CD14-positive monocyte (primary cell): ENCODE data around the gene DYNLT4. TPM values are rescaled to one million over a fixed set of nuclear protein-coding genes. Genes with fewer than 3 reads are reported as not detected.

ENCODE experiments used
- DNase-seq, 3 donors: peaks; one replicate each; pipeline ENCODE4 v3.0.0-alpha.2; 2011 to 2022
- H2AFZ ChIP-seq: 2 replicates; pipeline ENCODE4 v1.6.0; 2012; ENCODE audit warnings: mild to moderate bottlenecking, low read depth, low read length, inconsistent platforms; ENCODE audit not compliant: insufficient read depth, poor library complexity, severe bottlenecking
- H3K27ac ChIP-seq, 2 donors: 1 replicate in 1 of 2; 2 replicates in 1 of 2; pipeline ENCODE4 v1.5.1; 2012 to 2013; ENCODE audit warnings: low read length in 2 of 2, control low read depth in 1 of 2, inconsistent platforms in 1 of 2, low read depth in 1 of 2, mild to moderate bottlenecking in 1 of 2
- H3K27me3 ChIP-seq, 2 donors: one replicate each; pipeline versions ENCODE4 v1.6.0 to v1.6.1; 2011 to 2013; ENCODE audit warnings: low read length in 2 of 2; ENCODE audit not compliant: control insufficient read depth in 2 of 2, insufficient read depth in 2 of 2
- H3K36me3 ChIP-seq, 2 donors: replicated peaks in 1 of 2; 1 replicate in 1 of 2; 2 replicates in 1 of 2; pipeline versions ENCODE4 v1.5.1 to v1.6.1; 2012 to 2013; ENCODE audit warnings: low read length in 2 of 2, control low read depth in 1 of 2, inconsistent platforms in 1 of 2, mild to moderate bottlenecking in 1 of 2; ENCODE audit not compliant: insufficient read depth in 2 of 2, control insufficient read depth in 1 of 2
- H3K4me1 ChIP-seq, 2 donors: 1 replicate in 1 of 2; 2 replicates in 1 of 2; pipeline versions ENCODE4 v1.5.1 to v1.6.1; 2012 to 2013; ENCODE audit warnings: low read length in 2 of 2, control low read depth in 1 of 2, inconsistent platforms in 1 of 2, mild to moderate bottlenecking in 1 of 2, moderate library complexity in 1 of 2; ENCODE audit not compliant: insufficient read depth in 2 of 2, control insufficient read depth in 1 of 2
- H3K4me2 ChIP-seq: replicated peaks from 2 replicates; pipeline ENCODE3; 2012; ENCODE audit warnings: low read length, moderate library complexity, mild to moderate bottlenecking; ENCODE audit not compliant: poor library complexity, severe bottlenecking; ENCODE audit errors: extremely low read depth
- H3K4me3 ChIP-seq, 3 experiments: fragments of 200-600 bp in 1 of 3; sonication (generic) in 1 of 3; replicated peaks in 1 of 3; 1 replicate in 2 of 3; 2 replicates in 1 of 3; pipeline ENCODE4 v1.5.1; 2011 to 2013; ENCODE audit warnings: low read length in 3 of 3, mild to moderate bottlenecking in 3 of 3, control low read depth in 2 of 3, low read depth in 2 of 3, inconsistent platforms in 1 of 3, moderate library complexity in 1 of 3
- H3K79me2 ChIP-seq: 2 replicates; pipeline ENCODE4 v1.6.0; 2012; ENCODE audit warnings: mild to moderate bottlenecking, control low read depth, inconsistent platforms, low read length, moderate library complexity; ENCODE audit not compliant: insufficient read depth
- H3K9ac ChIP-seq: 2 replicates; pipeline ENCODE4 v1.6.0; 2017; ENCODE audit warnings: low read length, mild to moderate bottlenecking; ENCODE audit not compliant: insufficient read depth, poor library complexity, severe bottlenecking
- H3K9me3 ChIP-seq, 2 donors: replicated peaks in 1 of 2; 1 replicate in 1 of 2; 2 replicates in 1 of 2; pipeline versions ENCODE4 v1.5.1 to v1.6.1; 2012 to 2013; ENCODE audit warnings: low read length in 2 of 2, control low read depth in 1 of 2; ENCODE audit not compliant: control insufficient read depth in 1 of 2, insufficient read depth in 1 of 2
- H4K20me1 ChIP-seq: 2 replicates; pipeline ENCODE4 v1.6.0; 2012; ENCODE audit warnings: mild to moderate bottlenecking, low read length, control low read depth, moderate library complexity; ENCODE audit not compliant: insufficient read depth
- H3K27ac Mint-ChIP-seq, 7 donors: one replicate each; pipeline ENCODE4 v1.8.0; 2020; ENCODE audit warnings: mild to moderate bottlenecking in 7 of 7, mixed read lengths in 7 of 7, moderate library complexity in 6 of 7, inconsistent platforms in 2 of 7
- H3K27me3 Mint-ChIP-seq, 3 donors: one replicate each; pipeline ENCODE4 v1.8.0; 2021 to 2022; ENCODE audit warnings: low read depth in 3 of 3, mild to moderate bottlenecking in 3 of 3, mixed read lengths in 3 of 3, moderate library complexity in 3 of 3, inconsistent platforms in 1 of 3
- H3K36me3 Mint-ChIP-seq, 2 donors: one replicate each; pipeline ENCODE4 v1.8.0; 2020; ENCODE audit warnings: mixed read lengths in 2 of 2, inconsistent platforms in 1 of 2, mild to moderate bottlenecking in 1 of 2
- H3K4me1 Mint-ChIP-seq: one replicate; pipeline ENCODE4 v1.8.0; 2020; ENCODE audit warnings: mild to moderate bottlenecking, mixed read lengths
- H3K4me3 Mint-ChIP-seq, 2 donors: one replicate each; pipeline ENCODE4 v1.8.0; 2020; ENCODE audit warnings: mild to moderate bottlenecking in 2 of 2, mixed read lengths in 2 of 2, moderate library complexity in 1 of 2
- H3K9me3 Mint-ChIP-seq, 7 donors: one replicate each; pipeline ENCODE4 v1.8.0; 2020 to 2022; ENCODE audit warnings: mixed read lengths in 7 of 7, mild to moderate bottlenecking in 6 of 7, moderate library complexity in 6 of 7, inconsistent platforms in 2 of 7
- CTCF ChIP-seq: fragments of 200-600 bp; IDR thresholded peaks from one replicate; pipeline ENCODE4 v1.8.0; 2022; ENCODE audit warnings: antibody characterized with exemption, mild to moderate bottlenecking
- WGBS: methylation state at CpG from one replicate; pipeline ENCODE4 v1.1.5; 2013; ENCODE audit warnings: missing lambda C conversion rate; ENCODE audit not compliant: insufficient coverage; 5-methylcytosine and 5-hydroxymethylcytosine counted together
- intact Hi-C, 2 donors: fragments of 100-400 bp; cut with micrococcal nuclease; formaldehyde crosslinking; loops; one replicate each; pipeline versions ENCODE4 v1.15.0 to v1.15.1; 2023
- polyA plus RNA-seq, 3 donors: library from polyadenylated mRNA; depleted of rRNA in 1 of 3; unstranded in 2 of 3; stranded (reverse) in 1 of 3; fragments of 300-500 nt in 2 of 3; fragments of >200 nt in 1 of 3; fragmentation: Illumina TruSeq in 2 of 3; gene quantifications; 1 replicate in 2 of 3; 2 replicates in 1 of 3; pipeline ENCODE4 v1.2.3, GENCODE V29; 2012 to 2021

Gene DYNLT4
- polyA plus RNA-seq, 3 donors, result 0.91 to 2.8 (median 2.2) TPM

GRCh38 chr1:44808063-44808937 is 1.1 kb upstream of the DYNLT4 start, which contains the start of gene BTBD19:
Gene BTBD19 (plus strand): TSS chr1:44808523. CDS start chr1:44808821, 298 bp downstream.
- peak within 1 kb of the TSS; percentile 99 to 100 for H3K27ac ChIP-seq
- H3K4me1 ChIP-seq, result peaks cover 70 to 78% of the 10 kb centered on the region in 2 donors
- H3K27me3 ChIP-seq, result no peaks in the 10 kb centered on the region
- H3K4me3 ChIP-seq, result peak within 1 kb of the TSS in 1 of 3 experiments; percentile 34
- no peaks in the 10 kb centered on the region for H3K9me3 ChIP-seq
- intact Hi-C loops, result no loop called here
- H3K4me3 Mint-ChIP-seq, result peak within 1 kb of the TSS; percentile 64 to 78
- no peak for TF ChIP-seq CTCF
- H3K9ac ChIP-seq, result peak within 1 kb of the TSS; percentile 83
- DNase-seq, result peak in 1 of 3 donors; percentile 40
- peaks cover 39 to 41% of the 10 kb centered on the region in 2 donors for H3K36me3 Mint-ChIP-seq
- no peaks in the 10 kb centered on the region for H3K9me3 Mint-ChIP-seq
- H4K20me1 ChIP-seq, result peaks cover 8% of the 10 kb centered on the region
- no peaks in the 10 kb centered on the region for H3K79me2 ChIP-seq
- no peak within 1 kb of the TSS for H2AFZ ChIP-seq
- H3K36me3 ChIP-seq, result peaks cover 23 to 33% of the 10 kb centered on the region in 2 donors
- H3K4me2 ChIP-seq, result peak within 1 kb of the TSS; percentile 25
- H3K27ac Mint-ChIP-seq, result peak within 1 kb of the TSS; percentile 100
- H3K27me3 Mint-ChIP-seq, result peaks cover 0 to 3% (median 2%) of the 10 kb centered on the region in 3 donors
- H3K4me1 Mint-ChIP-seq, result peaks cover 74% of the 10 kb centered on the region
- WGBS, result 17% methylated on average over 15 of the region's 23 CpGs

GRCh38 chr1:44807364-44808062 is 362 bp upstream of the DYNLT4 start:
- H3K4me1 Mint-ChIP-seq, result peaks cover 72% of the 10 kb centered on the region
- H3K27me3 Mint-ChIP-seq, result peaks cover 0 to 6% (median 3%) of the 10 kb centered on the region in 3 donors
- H3K27ac ChIP-seq, result peak overlapping the region; percentile 99 to 100
- peak overlapping the region in 1 of 3 experiments; percentile 34 for H3K4me3 ChIP-seq
- peak overlapping the region; percentile 25 for H3K4me2 ChIP-seq
- H3K9me3 ChIP-seq, result no peaks in the 10 kb centered on the region
- intact Hi-C loops, result no loop called here
- peak overlapping the region; percentile 83 for H3K9ac ChIP-seq
- peak; percentile 99 to 100 (median 100) for DNase-seq
- WGBS, result 2% methylated on average over 12 of the region's 16 CpGs
- peaks cover 31 to 41% of the 10 kb centered on the region in 2 donors for H3K36me3 ChIP-seq
- no peak for TF ChIP-seq CTCF
- H4K20me1 ChIP-seq, result peaks cover 15% of the 10 kb centered on the region
- peak overlapping the region; percentile 66 to 78 for H3K4me3 Mint-ChIP-seq
- H3K27me3 ChIP-seq, result no peaks in the 10 kb centered on the region
- H2AFZ ChIP-seq, result no peak overlapping the region
- peaks cover 47 to 49% of the 10 kb centered on the region in 2 donors for H3K36me3 Mint-ChIP-seq
- peak overlapping the region; percentile 100 for H3K27ac Mint-ChIP-seq
- H3K79me2 ChIP-seq, result peaks cover 4% of the 10 kb centered on the region
- peaks cover 66 to 78% of the 10 kb centered on the region in 2 donors for H3K4me1 ChIP-seq
- no peaks in the 10 kb centered on the region for H3K9me3 Mint-ChIP-seq
